ENCODE data around the gene ROR2. TPM values are rescaled to one million over a fixed set of nuclear protein-coding genes. Genes with fewer than 3 reads are reported as not detected.
"Not testable (repeated sequence)": the region's sequence is repeated elsewhere in the genome, so short reads cannot be mapped to it uniquely, and the experiment has no call there.

Gene ROR2
- total RNA-seq = under 1 TPM; 0.07 to 0.10 TPM

DNA sequence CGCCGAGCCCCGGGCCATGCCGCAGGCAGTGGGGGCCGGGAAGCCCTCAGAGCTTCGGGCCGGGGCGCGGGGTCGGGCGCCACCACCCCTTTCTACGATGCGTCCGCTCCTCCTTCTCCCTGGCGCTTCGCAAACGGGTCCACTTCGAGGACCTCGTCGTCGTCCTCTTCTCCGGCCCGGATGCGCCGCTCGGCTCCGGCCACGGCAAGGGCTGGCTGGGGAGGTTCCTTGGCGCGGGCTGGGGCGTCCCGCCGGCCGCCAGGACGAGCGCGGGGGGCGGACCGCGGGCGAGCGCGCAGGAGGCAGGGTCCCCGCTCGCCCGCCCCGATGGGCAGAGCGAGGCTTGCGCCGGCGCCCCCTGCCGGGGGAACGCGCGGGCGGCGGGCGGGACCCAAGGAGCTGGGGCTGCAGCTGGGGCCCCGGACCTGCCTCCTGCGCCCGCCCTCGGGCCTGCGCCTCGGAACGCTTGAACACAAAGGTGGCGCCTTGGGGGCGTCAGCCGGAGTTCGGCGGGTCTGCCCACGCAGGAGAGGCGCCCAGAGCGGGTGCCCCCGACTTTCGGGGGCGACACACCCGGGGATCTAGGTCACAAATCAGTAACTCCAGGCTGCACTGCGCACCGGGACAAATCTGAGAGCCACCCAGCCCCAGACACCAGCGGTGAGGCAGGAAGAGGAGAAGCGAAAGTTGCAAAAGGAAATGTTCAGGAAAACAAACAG is at the start of gene ROR2:
Gene ROR2, minus strand, starts transcription at position 283 of the 719 bp plus-strand sequence.
- Mint-ChIP-seq H3K27me3 (ENCODE audit: low read depth) (peaks cover 80% of the 10 kb centered on the region), H3K4me1 (ENCODE audit: low read depth) (no peaks in the 10 kb centered on the region), H3K9me3 (no peaks in the 10 kb centered on the region), H3K36me3 (ENCODE audit: insufficient read depth in 2 of 2) (no peaks in the 10 kb centered on the region), H3K4me3 (peak within 1 kb of the TSS; percentile 80 to 82), H3K27ac (peak within 1 kb of the TSS; percentile 49)
- DNase-seq (peak; percentile 69 to 82), ATAC-seq (replicated peaks in 1 of 2) (peak; percentile 93)

DNA sequence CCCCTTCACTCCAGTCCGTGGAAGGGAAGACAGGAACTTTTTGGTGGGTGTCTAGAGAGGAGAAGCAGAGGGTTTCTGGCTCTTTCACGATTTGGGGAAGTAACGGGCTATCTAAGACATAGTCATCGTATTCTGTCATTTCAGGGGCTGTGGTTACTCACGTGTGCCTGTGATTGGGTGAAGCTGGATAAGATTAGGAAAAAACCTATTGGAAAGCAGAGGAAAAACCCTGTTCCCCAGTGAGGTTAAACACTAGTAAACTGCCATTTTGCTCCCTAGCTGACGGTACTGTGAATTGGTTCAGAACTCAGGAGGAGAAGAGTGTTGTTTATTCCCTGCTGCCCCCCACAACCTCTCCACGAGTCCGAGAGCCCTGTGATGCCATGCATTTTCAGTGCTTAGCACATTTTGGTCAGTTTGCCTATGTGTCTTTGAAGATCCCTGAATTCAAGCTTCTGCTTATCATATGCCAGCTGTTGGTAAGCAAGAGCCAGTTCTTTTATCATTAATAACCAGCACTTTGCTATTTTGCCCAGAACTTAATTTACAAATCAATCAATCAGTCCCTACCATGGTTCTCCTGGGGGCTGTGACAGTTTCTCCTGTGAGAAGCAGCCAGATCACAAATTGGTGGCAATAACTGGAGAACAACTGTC is 45.1 kb upstream of the ROR2 start:
- no peaks in the 10 kb centered on the region for H3K9me3 Mint-ChIP-seq

DNA sequence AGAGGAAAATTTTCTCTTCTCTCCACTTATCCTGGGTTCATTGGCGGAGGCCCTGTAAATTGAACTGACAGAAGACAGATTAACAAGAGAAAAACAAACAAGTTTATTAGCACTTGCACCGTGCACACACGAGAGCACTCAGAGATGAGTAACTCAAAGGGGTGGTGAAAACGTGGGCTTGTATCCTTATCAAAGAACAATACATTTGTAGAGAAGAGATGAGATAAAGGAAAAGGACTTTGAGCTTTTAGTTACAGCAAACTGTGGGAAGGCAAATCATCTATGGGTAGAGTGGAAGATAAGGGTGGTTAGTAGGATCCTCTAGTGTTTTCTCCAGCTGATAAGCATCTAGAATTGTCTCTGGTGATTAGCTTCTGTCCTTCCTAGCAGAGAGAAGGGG is 44.4 kb upstream of the ROR2 start:
- Mint-ChIP-seq H3K9me3 (no peaks in the 10 kb centered on the region), H3K4me3 (no peak overlapping the region), H3K36me3 (ENCODE audit: insufficient read depth in 2 of 2) (no peaks in the 10 kb centered on the region), H3K4me1 (ENCODE audit: low read depth) (peaks cover 4% of the 10 kb centered on the region), H3K27me3 (ENCODE audit: low read depth) (peaks cover 32% of the 10 kb centered on the region), H3K27ac (no peak overlapping the region)
- ATAC-seq (replicated peaks in 1 of 2) = no peak
- no peak for DNase-seq

More for the DNA sequence above, 45.1 kb upstream of the ROR2 start:
- Mint-ChIP-seq H3K4me1 (ENCODE audit: low read depth) (peaks cover 4% of the 10 kb centered on the region), H3K4me3 (no peak overlapping the region), H3K36me3 (ENCODE audit: insufficient read depth in 2 of 2) (no peaks in the 10 kb centered on the region), H3K27ac (no peak overlapping the region), H3K27me3 (ENCODE audit: low read depth) (peaks cover 32% of the 10 kb centered on the region)
- DNase-seq (no peak), ATAC-seq (replicated peaks in 1 of 2) (no peak)

DNA sequence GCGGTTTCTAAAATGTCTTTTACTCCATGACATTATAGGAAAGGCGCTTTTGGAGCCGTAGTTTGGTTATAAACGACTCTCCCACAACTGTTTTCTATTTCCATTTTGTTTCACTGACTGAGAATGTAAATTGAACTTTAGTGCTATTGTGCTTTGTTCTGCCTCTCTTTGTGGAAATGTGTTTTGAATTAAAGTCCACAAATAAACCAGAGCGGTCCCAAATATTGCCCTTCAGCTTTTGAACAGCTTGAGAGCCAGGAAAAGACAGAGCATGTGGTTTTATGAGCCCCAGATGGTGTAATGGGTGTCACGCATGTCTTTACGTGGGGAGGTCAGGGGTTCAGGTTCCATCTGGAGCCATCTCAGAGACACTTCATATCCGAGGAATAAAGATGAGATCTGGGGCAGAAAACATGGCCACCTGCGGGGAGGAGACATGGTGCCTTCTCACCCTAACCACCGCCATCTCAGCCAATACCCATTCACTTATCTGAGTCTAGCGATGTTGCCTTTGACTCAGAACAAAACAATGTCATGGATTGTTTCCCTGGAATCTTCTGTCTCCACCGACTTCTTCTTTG is 42.5 kb upstream of the ROR2 start:
- ATAC-seq (replicated peaks in 1 of 2) (no peak), DNase-seq (no peak)
- peaks cover 4% of the 10 kb centered on the region for H3K4me1 Mint-ChIP-seq (ENCODE audit: low read depth)
- H3K9me3 Mint-ChIP-seq = no peaks in the 10 kb centered on the region
- H3K36me3 Mint-ChIP-seq (ENCODE audit: insufficient read depth in 2 of 2) = no peaks in the 10 kb centered on the region
- no peak overlapping the region for H3K4me3 Mint-ChIP-seq
- no peak overlapping the region for H3K27ac Mint-ChIP-seq
- peaks cover 32% of the 10 kb centered on the region for H3K27me3 Mint-ChIP-seq (ENCODE audit: low read depth)

DNA sequence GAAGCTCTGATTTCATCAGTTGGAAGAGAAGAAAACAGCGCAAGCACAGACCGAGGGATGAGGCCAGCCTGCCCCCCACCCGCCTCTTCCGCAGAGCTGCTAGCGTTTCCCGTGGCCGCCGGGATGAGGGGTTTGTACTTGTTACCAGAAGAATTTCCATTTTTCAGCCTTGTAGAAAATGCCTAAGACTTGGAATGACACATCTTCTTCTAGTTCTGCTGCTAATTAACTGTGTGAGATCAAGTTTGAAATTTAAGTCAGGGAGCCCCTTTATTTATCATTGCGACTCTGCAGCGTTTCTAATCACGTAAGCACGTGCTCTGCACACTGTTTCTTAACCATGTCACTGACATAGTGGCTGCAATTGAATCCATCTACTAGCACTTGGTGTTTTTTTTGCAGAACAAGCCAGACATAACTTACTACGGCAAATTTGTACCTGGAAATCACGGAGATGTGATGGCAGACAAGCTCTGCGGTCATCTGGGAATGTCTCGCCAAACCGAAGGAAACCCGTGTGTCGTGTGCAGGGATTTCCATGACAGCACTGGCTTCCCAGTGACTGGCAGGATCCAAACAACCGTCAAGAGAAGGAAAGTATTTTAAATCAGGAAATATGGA is 41.8 kb upstream of the ROR2 start:
- Mint-ChIP-seq H3K4me1 (ENCODE audit: low read depth) (peaks cover 4% of the 10 kb centered on the region), H3K27me3 (ENCODE audit: low read depth) (peaks cover 33% of the 10 kb centered on the region), H3K27ac (no peak overlapping the region), H3K9me3 (no peaks in the 10 kb centered on the region), H3K4me3 (no peak overlapping the region), H3K36me3 (ENCODE audit: insufficient read depth in 2 of 2) (no peaks in the 10 kb centered on the region)
- ATAC-seq (replicated peaks in 1 of 2) (no peak), DNase-seq (no peak)

DNA sequence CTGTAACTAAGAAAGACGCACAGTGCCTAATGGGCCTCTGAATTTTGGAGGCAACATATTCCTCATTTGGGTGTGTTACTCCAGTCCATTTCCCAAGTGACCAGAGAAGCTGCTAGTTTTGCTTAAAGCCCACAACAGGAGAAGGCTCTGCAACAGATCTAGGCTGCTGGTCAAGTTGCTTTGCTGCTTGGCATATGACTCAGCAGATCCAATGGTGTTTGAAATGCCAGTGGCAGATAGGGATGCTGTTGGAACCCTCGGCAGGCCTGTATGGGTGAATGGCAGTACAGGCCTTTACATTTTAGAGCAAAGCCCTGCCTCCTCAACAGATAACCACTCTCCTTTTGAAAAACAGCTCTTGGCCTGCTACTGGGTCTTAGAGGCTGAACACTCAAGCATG is 36.2 kb upstream of the ROR2 start:
- ATAC-seq (replicated peaks in 1 of 2) (no peak), DNase-seq (no peak)
- Mint-ChIP-seq H3K36me3 (ENCODE audit: insufficient read depth in 2 of 2) (no peaks in the 10 kb centered on the region), H3K4me3 (no peak overlapping the region), H3K27ac (no peak overlapping the region), H3K9me3 (peaks cover 0 to 4% of the 10 kb centered on the region in 2 donors), H3K27me3 (ENCODE audit: low read depth) (peaks cover 5% of the 10 kb centered on the region), H3K4me1 (ENCODE audit: low read depth) (no peaks in the 10 kb centered on the region)

DNA sequence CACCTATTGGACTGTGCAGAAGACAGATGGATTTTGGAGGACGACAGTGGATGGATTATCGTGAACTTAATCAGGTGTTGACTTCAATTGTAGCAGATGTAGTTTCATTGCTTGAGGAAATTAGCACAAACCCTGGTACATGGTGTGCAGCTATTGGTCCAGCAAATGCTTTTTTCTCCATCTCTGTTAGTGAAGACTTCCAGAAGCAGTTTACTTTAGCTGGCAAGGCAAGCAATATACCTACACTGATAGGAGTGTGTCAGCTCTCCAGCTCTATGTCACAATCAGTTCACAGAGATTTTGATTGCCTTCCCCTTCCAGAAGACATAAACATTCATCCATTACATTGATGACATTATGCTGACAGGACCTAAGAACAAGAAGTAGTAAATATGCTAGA is 35.7 kb upstream of the ROR2 start:
- H3K4me1 Mint-ChIP-seq (ENCODE audit: low read depth) = no peaks in the 10 kb centered on the region
- no peak overlapping the region for H3K27ac Mint-ChIP-seq
- DNase-seq (no peak), ATAC-seq (replicated peaks in 1 of 2) (no peak)
- H3K9me3 Mint-ChIP-seq = peaks cover 0 to 4% of the 10 kb centered on the region in 2 donors
- H3K27me3 Mint-ChIP-seq (ENCODE audit: low read depth) = peaks cover 5% of the 10 kb centered on the region
- no peak overlapping the region for H3K4me3 Mint-ChIP-seq
- no peaks in the 10 kb centered on the region for H3K36me3 Mint-ChIP-seq (ENCODE audit: insufficient read depth in 2 of 2)

DNA sequence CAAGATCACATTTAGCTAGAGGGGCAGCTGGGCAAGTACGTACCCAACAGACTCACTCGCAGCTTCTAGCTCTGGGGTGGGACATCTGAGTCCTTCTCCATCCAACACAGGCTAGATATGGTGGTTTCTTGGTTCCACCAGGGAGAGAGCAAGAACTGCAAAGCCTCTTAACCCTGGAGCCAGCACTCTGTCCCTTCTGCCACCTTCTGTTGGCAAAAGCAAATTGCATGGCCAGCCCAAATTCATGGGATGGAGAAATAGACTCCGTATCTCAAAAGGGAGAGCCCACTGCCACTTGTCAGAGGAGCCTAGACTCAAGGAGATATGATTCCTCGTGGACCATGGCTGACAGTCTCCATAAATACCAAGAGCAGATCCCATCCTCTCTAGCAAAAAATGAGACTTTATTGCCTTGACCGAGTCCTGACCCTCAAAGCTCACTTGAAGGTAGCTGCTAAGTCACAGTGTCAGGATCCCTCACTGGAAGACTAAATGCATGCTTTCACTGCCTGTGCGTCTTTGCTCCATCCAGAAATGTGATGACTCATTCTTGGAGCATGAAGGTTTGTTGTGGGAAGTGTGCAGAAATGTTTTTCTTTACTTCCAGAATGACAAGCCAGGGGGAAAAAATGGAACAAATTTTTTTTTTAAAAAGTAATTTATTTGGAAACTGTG is 28.8 kb upstream of the ROR2 start:
- DNase-seq (no peak), ATAC-seq (replicated peaks in 1 of 2) (no peak)
- H3K4me1 Mint-ChIP-seq (ENCODE audit: low read depth) = no peaks in the 10 kb centered on the region
- no peaks in the 10 kb centered on the region for H3K36me3 Mint-ChIP-seq (ENCODE audit: insufficient read depth in 2 of 2)
- no peaks in the 10 kb centered on the region for H3K27me3 Mint-ChIP-seq (ENCODE audit: low read depth)
- peaks cover 0 to 4% of the 10 kb centered on the region in 2 donors for H3K9me3 Mint-ChIP-seq
- no peak overlapping the region for H3K4me3 Mint-ChIP-seq
- no peak overlapping the region for H3K27ac Mint-ChIP-seq

DNA sequence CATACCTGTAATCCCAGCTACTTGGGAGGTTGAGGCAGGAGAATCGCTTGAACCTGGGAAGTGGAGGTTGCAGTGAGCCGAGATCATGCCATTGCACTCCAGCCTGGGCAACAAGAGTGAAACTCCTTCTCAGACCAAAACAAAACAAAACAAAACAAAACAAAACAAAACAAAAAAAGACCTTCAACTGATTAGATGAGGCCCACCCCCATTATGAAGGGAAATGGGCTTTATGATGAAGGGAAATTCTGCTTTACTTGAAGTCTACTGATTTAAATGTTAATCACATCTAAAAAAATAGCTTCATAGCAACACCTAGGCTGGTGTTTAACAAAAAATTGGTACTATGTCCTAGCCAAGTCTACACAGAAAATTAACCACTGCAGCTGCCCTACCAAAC is 25.2 kb upstream of the ROR2 start:
- not testable (repeated sequence) for H3K27ac Mint-ChIP-seq; ATAC-seq (replicated peaks in 1 of 2); H3K4me3 Mint-ChIP-seq; H3K27me3 Mint-ChIP-seq (ENCODE audit: low read depth); H3K9me3 Mint-ChIP-seq; DNase-seq; H3K36me3 Mint-ChIP-seq (ENCODE audit: insufficient read depth in 2 of 2); H3K4me1 Mint-ChIP-seq (ENCODE audit: low read depth)

DNA sequence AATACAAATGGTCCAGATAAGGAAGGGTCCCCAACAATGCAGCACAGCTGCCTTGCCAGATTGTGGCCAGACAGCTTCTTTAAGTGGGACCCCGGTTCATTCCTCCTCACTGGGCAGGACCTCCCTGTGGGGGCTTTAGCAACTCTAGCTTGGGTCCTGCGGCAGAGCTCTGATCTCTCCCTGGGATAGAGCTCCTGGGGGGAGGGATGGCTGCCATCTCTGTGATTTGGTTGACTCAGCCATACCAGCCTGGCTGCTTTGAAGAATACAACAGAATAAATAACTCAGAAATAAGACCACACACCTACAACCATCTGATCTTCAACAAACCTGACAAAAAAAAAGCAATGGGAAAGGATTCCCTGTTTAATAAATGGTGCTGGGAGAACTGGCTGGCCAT is 22.7 kb upstream of the ROR2 start:
- Mint-ChIP-seq H3K4me1 (ENCODE audit: low read depth) (no peaks in the 10 kb centered on the region), H3K27me3 (ENCODE audit: low read depth) (peaks cover 8% of the 10 kb centered on the region), H3K27ac (no peak overlapping the region), H3K4me3 (no peak overlapping the region), H3K9me3 (no peaks in the 10 kb centered on the region), H3K36me3 (ENCODE audit: insufficient read depth in 2 of 2) (no peaks in the 10 kb centered on the region)
- ATAC-seq (replicated peaks in 1 of 2) = no peak
- DNase-seq = no peak

DNA sequence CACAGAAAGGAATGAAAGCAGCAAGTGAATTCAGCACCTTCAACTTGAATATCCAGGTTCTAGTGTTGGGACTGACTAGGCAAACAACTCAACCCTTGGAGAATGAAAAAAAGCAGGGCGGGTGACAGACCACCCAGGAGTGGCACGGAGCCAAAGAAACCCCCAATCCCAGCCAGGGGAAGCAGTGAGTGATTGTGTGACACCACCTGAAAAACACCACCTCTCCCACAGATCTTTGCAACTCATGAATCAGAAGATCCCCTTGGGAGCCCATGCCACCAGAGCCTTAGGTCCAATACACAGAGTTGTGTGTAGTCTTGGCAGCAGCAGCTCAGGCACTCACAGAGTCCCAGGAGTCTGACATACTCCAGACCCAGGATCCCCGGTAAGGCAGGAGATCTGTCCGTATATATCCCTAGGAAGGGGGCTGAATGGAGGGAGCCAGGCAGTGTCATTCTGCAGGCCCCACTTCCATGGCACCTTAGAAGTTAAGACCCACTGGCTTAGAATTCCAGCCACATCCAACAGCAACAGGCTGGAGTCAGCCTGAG is 22.1 kb upstream of the ROR2 start:
- Mint-ChIP-seq H3K4me1 (ENCODE audit: low read depth) (no peaks in the 10 kb centered on the region), H3K4me3 (no peak overlapping the region), H3K27ac (no peak overlapping the region), H3K9me3 (no peaks in the 10 kb centered on the region), H3K36me3 (ENCODE audit: insufficient read depth in 2 of 2) (no peaks in the 10 kb centered on the region), H3K27me3 (ENCODE audit: low read depth) (peaks cover 8% of the 10 kb centered on the region)
- DNase-seq (no peak), ATAC-seq (replicated peaks in 1 of 2) (no peak)

DNA sequence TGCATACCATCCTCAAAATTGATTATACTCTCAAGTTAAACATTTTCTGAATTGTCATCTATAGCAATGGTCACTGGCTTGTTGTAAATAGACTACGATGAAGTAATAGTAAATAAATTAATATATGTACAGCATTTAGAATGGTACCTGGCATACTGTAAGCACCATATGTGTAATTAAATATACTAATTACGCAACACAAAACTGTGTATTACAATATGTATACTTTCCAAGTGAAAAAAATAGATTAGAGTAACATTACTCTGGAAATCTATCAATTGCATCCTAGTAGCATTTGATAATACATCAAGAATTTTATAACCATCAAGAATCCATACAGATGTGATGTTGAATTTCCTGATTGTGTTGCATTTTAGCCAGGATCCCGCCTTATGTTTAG is 17.2 kb upstream of the ROR2 start:
- Mint-ChIP-seq H3K27me3 (ENCODE audit: low read depth) (peaks cover 26% of the 10 kb centered on the region), H3K36me3 (ENCODE audit: insufficient read depth in 2 of 2) (no peaks in the 10 kb centered on the region), H3K9me3 (no peaks in the 10 kb centered on the region), H3K4me3 (no peak overlapping the region), H3K27ac (no peak overlapping the region), H3K4me1 (ENCODE audit: low read depth) (no peaks in the 10 kb centered on the region)
- DNase-seq (no peak), ATAC-seq (replicated peaks in 1 of 2) (no peak)

DNA sequence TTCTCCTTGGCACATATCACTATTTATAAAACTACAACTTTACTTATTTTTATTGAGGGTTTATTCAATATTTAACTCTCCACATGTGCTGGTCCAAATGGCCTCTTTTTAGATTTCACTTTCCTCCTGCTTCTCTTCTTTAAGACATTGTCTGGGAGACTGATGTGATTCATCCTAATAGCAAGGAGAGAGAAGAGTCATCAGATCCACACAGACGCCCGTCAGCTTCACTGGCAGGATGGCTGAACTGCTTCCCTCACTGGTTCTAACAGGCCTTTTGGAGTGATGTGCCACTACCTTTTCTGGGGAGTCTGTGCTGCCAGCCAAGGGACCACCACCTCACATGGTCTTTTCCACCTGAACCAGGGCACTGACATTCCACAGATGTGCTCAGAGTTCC is 16.5 kb upstream of the ROR2 start:
- ATAC-seq (replicated peaks in 1 of 2) = no peak
- Mint-ChIP-seq H3K9me3 (no peaks in the 10 kb centered on the region), H3K4me1 (ENCODE audit: low read depth) (no peaks in the 10 kb centered on the region)

More for the DNA sequence above, 16.5 kb upstream of the ROR2 start:
- no peak overlapping the region for H3K4me3 Mint-ChIP-seq
- no peaks in the 10 kb centered on the region for H3K36me3 Mint-ChIP-seq (ENCODE audit: insufficient read depth in 2 of 2)
- no peak for DNase-seq
- no peak overlapping the region for H3K27ac Mint-ChIP-seq
- H3K27me3 Mint-ChIP-seq (ENCODE audit: low read depth) = peaks cover 26% of the 10 kb centered on the region

Measured in activated T-cell treated with anti-CD3 and anti-CD28 coated beads, Interleukin-2, amount 50 U/mL, for 72 hours (primary cell).